Measurements from ENCODE around the gene EIF3B. TPM values are rescaled to one million over a fixed set of nuclear protein-coding genes. Genes with fewer than 3 reads are reported as not detected.

EIF3B gene
- total and polyA plus RNA-seq, 4 donors: 82.5 to 133 (median 96.0) TPM

GRCh38 chr7:2379161-2379560, 24.5 kb downstream of the EIF3B start:
- H3K4me3 ChIP-seq: no peak overlapping the region

GRCh38 chr7:2379821-2380450, 25.3 kb downstream of the EIF3B start:
- H3K4me3 ChIP-seq: no peak overlapping the region
- TF ChIP-seq CTCF (IDR thresholded peaks at IDR 0.05; ENCODE audit: control extremely low read depth, extremely low read depth): no peak
- H3K9ac ChIP-seq (ENCODE audit: insufficient read depth in 1 of 2, low read length in 2 of 2): no peak overlapping the region
- H3K27ac ChIP-seq (ENCODE audit: low read depth in 1 of 2, low read length in 1 of 2): no peak overlapping the region
- 85 to 92% methylated on average over 34 of the region's 34 CpGs for WGBS, 2 donors
- H3K4me1 ChIP-seq (ENCODE audit: control insufficient read depth in 5 of 5, insufficient read depth in 5 of 5, low read length in 5 of 5): no peaks in the 10 kb centered on the region
- H3K9me3 ChIP-seq (ENCODE audit: control insufficient read depth in 4 of 4, insufficient read depth in 3 of 4, low read length in 3 of 4): no peaks in the 10 kb centered on the region
- DNase-seq (no peak), ATAC-seq (ENCODE audit: insufficient read depth, low FRiP score) (no peak)
- no peaks in the 10 kb centered on the region for H3K27me3 ChIP-seq (ENCODE audit: control insufficient read depth in 3 of 3, insufficient read depth in 3 of 3, low read length in 2 of 3)
- H3K36me3 ChIP-seq (ENCODE audit: control insufficient read depth in 4 of 4, insufficient read depth in 4 of 4, low read length in 4 of 4): peaks cover 8 to 66% (median 32%) of the 10 kb centered on the region in 4 donors

More at GRCh38 chr7:2379161-2379560, 24.5 kb downstream of the EIF3B start:
- H3K36me3 ChIP-seq (ENCODE audit: control insufficient read depth in 4 of 4, insufficient read depth in 4 of 4, low read length in 4 of 4): peaks cover 8 to 72% (median 37%) of the 10 kb centered on the region in 4 donors
- no peak for TF ChIP-seq CTCF (IDR thresholded peaks at IDR 0.05; ENCODE audit: control extremely low read depth, extremely low read depth)
- DNase-seq (no peak), ATAC-seq (ENCODE audit: insufficient read depth, low FRiP score) (no peak)
- no peaks in the 10 kb centered on the region for H3K4me1 ChIP-seq (ENCODE audit: control insufficient read depth in 5 of 5, insufficient read depth in 5 of 5, low read length in 5 of 5)
- H3K9me3 ChIP-seq (ENCODE audit: control insufficient read depth in 4 of 4, insufficient read depth in 3 of 4, low read length in 3 of 4): no peaks in the 10 kb centered on the region
- H3K9ac ChIP-seq (ENCODE audit: insufficient read depth in 1 of 2, low read length in 2 of 2): no peak overlapping the region
- H3K27ac ChIP-seq (ENCODE audit: low read depth in 1 of 2, low read length in 1 of 2): no peak overlapping the region
- WGBS, 2 donors: 95 to 97% methylated on average over 20 of the region's 20 CpGs
- H3K27me3 ChIP-seq (ENCODE audit: control insufficient read depth in 3 of 3, insufficient read depth in 3 of 3, low read length in 2 of 3): no peaks in the 10 kb centered on the region

DNA sequence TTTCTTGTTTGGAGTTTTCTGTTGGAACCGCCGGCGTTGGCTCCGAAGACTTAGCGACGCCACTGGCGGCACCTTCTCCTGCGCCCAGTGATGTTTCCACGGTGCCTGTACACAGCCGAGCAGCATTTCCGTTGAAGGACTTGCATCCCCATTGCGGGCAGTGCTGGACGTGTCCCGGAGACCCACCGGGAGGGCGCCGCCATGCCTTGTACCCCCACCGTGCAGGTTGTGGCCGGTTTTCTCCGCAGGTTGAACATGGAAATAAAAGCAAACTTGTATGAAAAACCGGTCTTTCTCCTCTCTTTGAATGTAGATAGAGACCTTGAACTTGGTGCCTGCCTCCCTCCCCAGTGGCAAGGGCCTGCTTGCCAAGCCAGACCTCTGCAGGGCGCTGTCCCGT, 25.8 kb downstream of the EIF3B start:
- no peak overlapping the region for H3K9ac ChIP-seq (ENCODE audit: insufficient read depth in 1 of 2, low read length in 2 of 2)
- peaks cover 8 to 61% (median 27%) of the 10 kb centered on the region in 4 donors for H3K36me3 ChIP-seq (ENCODE audit: control insufficient read depth in 4 of 4, insufficient read depth in 4 of 4, low read length in 4 of 4)
- no peaks in the 10 kb centered on the region for H3K4me1 ChIP-seq (ENCODE audit: control insufficient read depth in 5 of 5, insufficient read depth in 5 of 5, low read length in 5 of 5)
- 94 to 96% methylated on average over 23 of the region's 23 CpGs for WGBS, 2 donors
- no peaks in the 10 kb centered on the region for H3K9me3 ChIP-seq (ENCODE audit: control insufficient read depth in 4 of 4, insufficient read depth in 3 of 4, low read length in 3 of 4)
- no peak overlapping the region for H3K27ac ChIP-seq (ENCODE audit: low read depth in 1 of 2, low read length in 1 of 2)
- no peak overlapping the region for H3K4me3 ChIP-seq
- ATAC-seq (ENCODE audit: insufficient read depth, low FRiP score): no peak
- no peaks in the 10 kb centered on the region for H3K27me3 ChIP-seq (ENCODE audit: control insufficient read depth in 3 of 3, insufficient read depth in 3 of 3, low read length in 2 of 3)
- no peak for TF ChIP-seq CTCF (IDR thresholded peaks at IDR 0.05; ENCODE audit: control extremely low read depth, extremely low read depth)
- no peak for DNase-seq

DNA sequence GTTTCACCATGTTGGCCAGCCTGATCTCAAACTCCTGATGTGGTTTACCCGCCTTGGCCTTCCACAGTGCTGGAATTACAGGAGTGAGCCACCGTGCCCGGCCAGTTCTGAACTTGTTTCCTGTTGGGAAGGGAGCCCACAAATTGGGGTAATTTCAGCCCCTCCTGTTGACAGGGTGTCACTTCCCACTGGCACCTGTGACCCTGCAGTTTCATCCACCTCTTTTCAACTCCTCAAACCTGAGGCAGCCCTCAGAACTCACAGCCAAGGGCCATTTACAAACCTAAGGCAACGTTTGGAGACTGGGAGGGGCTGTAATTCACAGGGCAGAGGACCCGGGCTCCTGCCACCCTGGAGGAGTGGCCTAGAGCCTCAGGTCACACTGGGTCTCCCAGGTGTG, 26.6 kb downstream of the EIF3B start:
- TF ChIP-seq CTCF (IDR thresholded peaks at IDR 0.05; ENCODE audit: control extremely low read depth, extremely low read depth): no peak
- H3K36me3 ChIP-seq (ENCODE audit: control insufficient read depth in 4 of 4, insufficient read depth in 4 of 4, low read length in 4 of 4): peaks cover 8 to 55% (median 24%) of the 10 kb centered on the region in 4 donors
- no peak overlapping the region for H3K27ac ChIP-seq (ENCODE audit: low read depth in 1 of 2, low read length in 1 of 2)
- ATAC-seq (ENCODE audit: insufficient read depth, low FRiP score) (no peak), DNase-seq (no peak)
- 32 to 39% methylated on average over 5 of the region's 5 CpGs for WGBS, 2 donors
- H3K4me3 ChIP-seq: no peak overlapping the region
- H3K27me3 ChIP-seq (ENCODE audit: control insufficient read depth in 3 of 3, insufficient read depth in 3 of 3, low read length in 2 of 3): no peaks in the 10 kb centered on the region
- no peak overlapping the region for H3K9ac ChIP-seq (ENCODE audit: insufficient read depth in 1 of 2, low read length in 2 of 2)
- H3K4me1 ChIP-seq (ENCODE audit: control insufficient read depth in 5 of 5, insufficient read depth in 5 of 5, low read length in 5 of 5): no peaks in the 10 kb centered on the region
- H3K9me3 ChIP-seq (ENCODE audit: control insufficient read depth in 4 of 4, insufficient read depth in 3 of 4, low read length in 3 of 4): no peaks in the 10 kb centered on the region

Data from lung (tissue), 12 donors.